ENCODE results near the gene GANAB.
"Not testable (repeated sequence)": the region's sequence is repeated elsewhere in the genome, so short reads cannot be mapped to it uniquely, and the experiment has no call there.

The GANAB gene

GRCh38 chr11:62601372-62602140 lies 44.9 kb downstream of the GANAB start, which contains the start of gene MTA2:
Gene MTA2, minus strand, starts transcription at chr11:62601865. Its CDS starts 415 bp downstream, at chr11:62601450.
- DNase-seq (ENCODE audit: low spot score), result peak; percentile 98

GRCh38 chr11:62601122-62601371 lies 45.4 kb downstream of the GANAB start:
- no peak for DNase-seq (ENCODE audit: low spot score)

GRCh38 chr11:62600367-62601121 lies 45.9 kb downstream of the GANAB start:
- DNase-seq (ENCODE audit: low spot score), result no peak

DNA sequence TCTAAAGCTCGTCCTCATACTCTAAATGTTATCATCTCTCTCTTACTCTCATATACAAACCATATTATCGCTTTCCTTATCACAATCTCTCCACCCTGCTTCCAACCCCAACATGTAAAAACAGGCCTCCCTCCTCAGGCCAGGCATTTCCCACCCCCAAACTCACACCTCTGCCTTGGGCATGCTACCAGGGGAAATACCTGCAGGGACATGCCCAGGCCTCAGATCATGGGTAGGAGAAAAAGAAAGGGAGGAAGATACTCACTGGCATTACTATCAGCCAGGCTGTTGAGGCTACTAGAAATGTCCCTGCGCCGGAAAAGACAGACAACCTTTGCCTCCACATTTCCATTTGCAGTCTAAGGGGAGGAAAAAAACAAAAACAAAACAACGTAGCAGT lies 46.5 kb downstream of the GANAB start:
- no peak for DNase-seq (ENCODE audit: low spot score)

DNA sequence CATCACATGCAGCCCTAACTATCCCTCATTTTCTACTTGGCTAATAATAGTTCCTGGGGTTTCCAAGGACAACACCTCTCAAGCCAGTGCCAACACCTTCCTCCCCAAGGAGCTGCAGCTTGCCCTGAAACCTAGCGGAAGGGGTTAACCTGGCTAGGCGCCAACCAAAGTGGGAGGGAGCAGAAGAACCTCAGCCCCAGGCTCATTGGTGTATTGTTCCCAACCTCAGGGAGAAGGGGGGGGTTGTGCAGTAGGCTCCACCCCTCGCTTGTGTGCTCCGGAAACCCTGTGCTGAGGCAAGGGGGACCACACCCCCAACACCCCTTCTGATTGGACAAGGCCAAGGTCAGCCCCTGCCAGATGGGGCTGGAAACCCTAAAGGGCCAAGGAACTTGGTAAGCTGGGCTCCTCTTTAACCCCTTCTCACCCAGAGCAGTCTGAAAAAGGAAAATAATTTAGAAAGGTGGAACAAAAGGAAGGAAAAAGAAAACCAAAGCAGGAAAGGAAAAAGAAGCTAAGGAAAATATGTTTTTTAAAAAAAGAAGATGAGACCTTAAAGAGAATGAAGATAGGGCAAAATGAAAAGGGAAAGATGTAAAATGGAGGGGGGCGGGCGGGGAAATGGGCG lies 47.2 kb downstream of the GANAB start:
- peak; percentile 99 for DNase-seq (ENCODE audit: low spot score)

DNA sequence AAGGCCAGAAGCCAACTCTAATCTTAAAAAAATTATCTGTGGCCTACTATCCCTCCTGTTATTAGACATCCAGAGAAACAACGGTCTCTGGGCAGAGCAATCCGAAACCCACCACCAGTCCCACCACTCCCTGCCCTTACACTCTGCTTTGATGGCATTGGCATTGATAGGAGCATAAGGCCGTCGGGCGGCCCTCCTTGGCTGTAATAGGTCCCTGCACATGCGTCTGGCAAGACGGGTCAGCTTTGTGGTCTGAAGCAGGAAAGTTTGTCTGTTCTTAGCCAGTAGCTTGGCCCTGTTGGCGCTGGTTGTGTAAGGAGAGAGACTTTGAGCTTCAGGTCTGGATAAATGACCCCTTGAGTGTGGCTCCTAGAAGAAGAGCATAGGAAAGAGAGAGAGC lies 51.3 kb downstream of the GANAB start:
- DNase-seq (ENCODE audit: low spot score), result no peak

- peak; percentile 80 for DNase-seq (ENCODE audit: low spot score)
Observed at GRCh38 chr11:62593434-62594044, 52.9 kb downstream of the GANAB start.

- DNase-seq (ENCODE audit: low spot score), result no peak
Observed at GRCh38 chr11:62592989-62593421, 53.4 kb downstream of the GANAB start.

DNA sequence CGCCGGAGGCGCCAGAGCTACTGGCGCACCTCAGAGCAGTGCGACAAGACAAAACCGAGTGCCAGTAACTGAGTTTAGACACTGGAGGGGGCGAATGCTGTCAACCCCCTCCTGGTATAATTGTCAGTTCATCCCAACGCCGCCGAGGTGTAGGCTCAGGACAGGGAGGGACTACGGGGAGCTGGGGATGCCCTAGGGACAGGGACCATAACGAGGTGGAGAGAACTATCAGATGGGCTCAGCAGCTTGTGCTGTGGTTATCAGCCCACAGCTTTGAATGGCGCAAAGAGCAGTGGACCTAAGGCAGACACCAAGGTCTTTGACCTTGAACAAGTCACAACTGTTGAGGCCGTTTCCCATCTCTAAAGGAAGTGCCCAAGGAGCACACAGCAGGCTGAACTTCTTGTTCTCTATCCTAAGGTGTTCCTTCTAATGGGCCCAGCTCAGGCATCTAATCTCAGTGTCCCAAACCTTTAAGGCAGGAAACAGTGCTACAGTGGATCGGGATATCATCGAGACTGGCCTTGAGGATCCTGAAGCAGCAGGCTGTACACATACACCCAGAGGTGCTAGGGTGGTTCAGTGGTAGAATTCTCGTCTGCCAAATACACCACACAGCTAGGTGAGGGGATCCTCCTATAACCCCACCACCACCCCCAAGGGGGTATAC lies 54.1 kb downstream of the GANAB start:
- DNase-seq (ENCODE audit: low spot score), result no peak

GRCh38 chr11:62591448-62592145 lies 54.8 kb downstream of the GANAB start, which contains the start of gene TUT1:
Gene TUT1, minus strand, starts transcription at chr11:62591523. Its CDS starts 38 bp downstream, at chr11:62591485.
- DNase-seq (ENCODE audit: low spot score), result peak; percentile 100

GRCh38 chr11:62588966-62589637 lies 57.3 kb downstream of the GANAB start:
- no peak for DNase-seq (ENCODE audit: low spot score)

DNA sequence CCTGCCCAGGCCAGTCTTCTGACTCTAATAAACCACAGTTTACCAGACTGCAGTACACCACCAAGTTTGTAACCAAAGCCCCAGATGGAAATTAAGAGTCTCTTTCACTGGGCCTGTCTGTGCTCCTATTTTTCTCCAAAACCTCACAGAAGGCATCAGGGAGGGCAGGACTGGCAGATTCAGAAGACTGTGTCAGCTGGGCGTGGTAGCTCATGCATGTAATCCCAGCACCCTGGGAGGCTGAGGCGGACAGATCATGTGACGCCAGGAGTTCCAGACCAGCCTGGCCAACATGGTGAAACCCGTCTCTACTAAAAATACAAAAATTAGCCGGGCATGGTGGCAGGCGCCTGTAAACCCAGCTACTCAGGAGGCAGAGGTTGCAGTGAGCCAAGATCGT lies 61.1 kb downstream of the GANAB start:
- DNase-seq (ENCODE audit: low spot score), result not testable (repeated sequence)

- not testable (repeated sequence) for DNase-seq (ENCODE audit: low spot score)
Observed at GRCh38 chr11:62581735-62582134, 64.7 kb downstream of the GANAB start.

GRCh38 chr11:62580959-62581715 lies 65.3 kb downstream of the GANAB start:
- DNase-seq (ENCODE audit: low spot score), result no peak

GRCh38 chr11:62579252-62579651 lies 67.2 kb downstream of the GANAB start:
- DNase-seq (ENCODE audit: low spot score), result no peak

DNA sequence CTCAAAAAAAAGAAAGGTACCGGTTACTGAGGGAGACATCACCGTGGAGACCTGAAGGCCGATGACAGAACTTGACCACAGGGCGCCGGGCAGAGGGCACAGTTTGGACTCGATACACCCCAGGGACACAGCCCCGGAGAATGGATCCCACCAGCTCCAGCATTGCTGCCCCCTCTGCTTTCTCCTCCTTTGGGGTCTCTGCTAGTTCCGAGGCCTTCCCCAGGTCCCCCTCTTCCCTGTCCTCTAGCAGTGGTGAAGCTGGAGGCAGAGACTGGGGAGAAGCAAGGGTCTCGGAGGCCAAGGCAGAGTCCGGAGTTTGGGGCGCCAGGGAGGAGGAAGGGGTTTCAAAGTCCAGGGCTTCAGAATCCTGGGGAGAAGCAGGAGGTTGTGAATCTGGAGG lies 67.9 kb downstream of the GANAB start:
- DNase-seq (ENCODE audit: low spot score), result no peak

DNA sequence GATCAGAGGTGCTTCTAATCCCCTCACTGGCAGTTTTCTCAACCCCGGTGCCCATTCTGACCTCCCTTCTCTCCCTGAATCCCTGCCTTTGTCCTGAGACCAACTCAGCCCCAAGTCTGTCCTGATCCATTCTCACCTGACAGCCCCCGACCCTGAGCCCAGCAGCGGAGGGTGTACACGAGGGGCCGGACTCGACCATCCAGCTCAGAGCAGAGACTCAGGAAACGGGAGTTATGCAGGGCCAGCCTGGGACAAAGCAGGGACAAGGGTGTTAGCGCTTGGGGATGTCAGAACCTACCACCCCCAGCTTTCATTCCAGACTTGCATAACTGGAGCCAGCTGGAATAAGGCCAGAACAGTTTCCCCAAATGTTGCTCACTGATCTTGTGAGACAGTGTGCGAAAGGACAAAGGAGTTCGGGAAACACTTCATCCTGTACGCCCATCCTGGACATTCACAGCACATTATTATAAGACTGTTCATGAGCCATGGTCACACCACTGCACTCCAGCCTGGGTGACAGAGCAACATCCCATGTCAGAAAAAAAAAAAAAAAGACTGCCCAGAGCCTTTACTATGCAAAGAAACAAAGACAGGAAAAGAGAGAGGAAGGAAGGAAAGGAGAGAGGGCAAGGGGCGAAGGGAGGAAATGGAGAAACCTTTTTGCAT lies 69.2 kb downstream of the GANAB start:
- no peak for DNase-seq (ENCODE audit: low spot score)

- DNase-seq (ENCODE audit: low spot score), result no peak
Observed at GRCh38 chr11:62575837-62576236, 70.6 kb downstream of the GANAB start.

GRCh38 chr11:62575156-62575555 lies 71.3 kb downstream of the GANAB start:
- no peak for DNase-seq (ENCODE audit: low spot score)
